ENCODE measurements around the gene KLHL5. TPM values are rescaled to one million over a fixed set of nuclear protein-coding genes. Genes with fewer than 3 reads are reported as not detected.

KLHL5 gene
- total and polyA plus RNA-seq, 9 of the 15 experiments (the other 6 are each of a cell fraction or from before 2014, with no cell fraction given) = 8.0 to 30.8 (median 22.1) TPM

DNA sequence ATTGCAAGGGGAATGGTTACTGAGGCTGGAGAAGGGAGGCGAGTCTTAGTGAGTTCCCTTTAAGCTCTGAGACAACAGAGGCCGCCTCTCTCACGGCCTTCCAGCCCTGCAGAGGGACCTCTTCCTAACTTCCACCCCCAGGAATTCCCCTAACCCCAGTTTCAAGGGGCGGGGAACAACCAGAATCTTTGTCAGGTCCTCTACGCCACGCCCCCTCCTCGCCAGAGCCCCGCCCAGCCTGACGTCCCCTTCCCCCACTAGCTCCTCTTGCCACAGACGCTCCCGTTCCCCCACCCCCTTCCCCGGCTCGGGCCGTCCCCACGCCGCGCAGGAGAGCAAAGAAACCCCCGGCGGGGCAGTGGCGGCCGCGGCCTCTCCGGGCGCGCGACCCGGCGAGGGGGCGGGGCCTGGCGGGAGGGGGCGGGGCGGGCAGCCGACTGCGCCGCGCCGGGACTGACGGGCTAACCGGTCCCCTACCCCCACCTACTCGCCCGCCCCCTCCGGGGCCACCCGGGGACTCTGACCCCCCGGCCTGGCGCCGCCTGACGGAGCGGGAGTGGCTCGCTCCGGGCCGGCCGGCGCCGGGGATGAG is 17.6 kb upstream of the KLHL5 start (continued):
- TF ChIP-seq MECOM (CRISPR knock-in tag; IDR thresholded peaks at IDR 0.05) = no peak
- no peak for TF ChIP-seq ZNF586 (CRISPR knock-in tag; conservative IDR thresholded peaks at IDR 0.05)
- peak; percentile 59; the same call in 1 of the 2 replicates for TF ChIP-seq TOE1 (IDR thresholded peaks at IDR 0.05; ENCODE audit: borderline replicate concordance)
- no peak for TF ChIP-seq TOE1 (CRISPR knock-in tag; IDR thresholded peaks at IDR 0.05; ENCODE audit: borderline replicate concordance, low read depth)
- TF ChIP-seq NFIC (IDR thresholded peaks at IDR 0.05) = 0 out of 2 replicates have a peak, but pooled peaks have one; percentile 17
- no peak for TF ChIP-seq ZNF212 (CRISPR knock-in tag; IDR thresholded peaks at IDR 0.05)
- TF ChIP-seq EGR1 (conservative IDR thresholded peaks at IDR 0.05) = peak; percentile 59
- no peak for TF ChIP-seq PTTG1 (tag; IDR thresholded peaks at IDR 0.05; ENCODE audit: low read depth)
- TF ChIP-seq COPS2 (conservative IDR thresholded peaks at IDR 0.05) = no peak
- TF ChIP-seq, protein P1, sequence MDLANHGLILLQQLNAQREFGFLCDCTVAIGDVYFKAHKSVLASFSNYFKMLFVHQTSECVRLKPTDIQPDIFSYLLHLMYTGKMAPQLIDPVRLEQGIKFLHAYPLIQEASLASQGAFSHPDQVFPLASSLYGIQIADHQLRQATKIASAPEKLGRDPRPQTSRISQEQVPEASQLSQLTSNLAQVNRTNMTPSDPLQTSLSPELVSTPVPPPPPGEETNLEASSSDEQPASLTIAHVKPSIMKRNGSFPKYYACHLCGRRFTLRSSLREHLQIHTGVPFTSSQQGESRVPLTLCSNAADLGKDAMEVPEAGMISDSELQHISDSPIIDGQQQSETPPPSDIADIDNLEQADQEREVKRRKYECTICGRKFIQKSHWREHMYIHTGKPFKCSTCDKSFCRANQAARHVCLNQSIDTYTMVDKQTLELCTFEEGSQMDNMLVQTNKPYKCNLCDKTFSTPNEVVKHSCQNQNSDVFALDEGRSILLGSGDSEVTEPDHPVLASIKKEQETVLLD (IDR thresholded peaks at IDR 0.05) = peak; percentile 31; the same call in 1 of the 2 replicates
- TF ChIP-seq TEAD4 (IDR thresholded peaks at IDR 0.05; ENCODE audit: low read length) = peak; percentile 56
- no peak for TF ChIP-seq TEAD4 (CRISPR knock-in tag; IDR thresholded peaks at IDR 0.05; ENCODE audit: borderline replicate concordance)
- TF ChIP-seq ZNF75A (CRISPR knock-in tag; IDR thresholded peaks at IDR 0.05) = no peak
- TF ChIP-seq TCFL5 (CRISPR knock-in tag; conservative IDR thresholded peaks at IDR 0.05) = no peak
- no peak for TF ChIP-seq ZNF324 (CRISPR knock-in tag; IDR thresholded peaks at IDR 0.05)
- no peak for TF ChIP-seq SLC30A9 (CRISPR knock-in tag; IDR thresholded peaks at IDR 0.05)
- peak; percentile 45 for TF ChIP-seq SUPT5H (IDR thresholded peaks at IDR 0.05)
- TF ChIP-seq ZNF444 (CRISPR knock-in tag; IDR thresholded peaks at IDR 0.05) = no peak
- no peak for TF ChIP-seq KDM2B (CRISPR knock-in tag; IDR thresholded peaks at IDR 0.05)
- no peak for TF ChIP-seq FOXK2 (conservative IDR thresholded peaks at IDR 0.05 in 1 of 2, IDR thresholded peaks at IDR 0.05 in 1 of 2; ENCODE audit: low read depth in 2 of 2)
- TF ChIP-seq HNRNPL (IDR thresholded peaks at IDR 0.05; ENCODE audit: low read depth, low read length) = no peak
- TF ChIP-seq HDAC8 (tag; IDR thresholded peaks at IDR 0.05) = no peak
- no peak for TF ChIP-seq ZNF175 (CRISPR knock-in tag; IDR thresholded peaks at IDR 0.05; ENCODE audit: low read depth)
- no peak for TF ChIP-seq KAT8 (IDR thresholded peaks at IDR 0.05; ENCODE audit: low read depth)
- TF ChIP-seq, protein P2, sequence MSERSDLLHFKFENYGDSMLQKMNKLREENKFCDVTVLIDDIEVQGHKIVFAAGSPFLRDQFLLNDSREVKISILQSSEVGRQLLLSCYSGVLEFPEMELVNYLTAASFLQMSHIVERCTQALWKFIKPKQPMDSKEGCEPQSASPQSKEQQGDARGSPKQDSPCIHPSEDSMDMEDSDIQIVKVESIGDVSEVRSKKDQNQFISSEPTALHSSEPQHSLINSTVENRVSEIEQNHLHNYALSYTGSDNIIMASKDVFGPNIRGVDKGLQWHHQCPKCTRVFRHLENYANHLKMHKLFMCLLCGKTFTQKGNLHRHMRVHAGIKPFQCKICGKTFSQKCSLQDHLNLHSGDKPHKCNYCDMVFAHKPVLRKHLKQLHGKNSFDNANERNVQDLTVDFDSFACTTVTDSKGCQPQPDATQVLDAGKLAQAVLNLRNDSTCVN (CRISPR knock-in tag; IDR thresholded peaks at IDR 0.05) = no peak
- no peak; the same call in 1 of the 2 replicates for TF ChIP-seq HDAC2 (IDR thresholded peaks at IDR 0.05)
- TF ChIP-seq NR2F6 (CRISPR knock-in tag; IDR thresholded peaks at IDR 0.05) = no peak
- TF ChIP-seq MYBL2 (IDR thresholded peaks at IDR 0.05; ENCODE audit: low read depth) = no peak
- no peak for TF ChIP-seq MYBL2 (CRISPR knock-in tag; IDR thresholded peaks at IDR 0.05; ENCODE audit: borderline replicate concordance)
- TF ChIP-seq, protein P3, sequence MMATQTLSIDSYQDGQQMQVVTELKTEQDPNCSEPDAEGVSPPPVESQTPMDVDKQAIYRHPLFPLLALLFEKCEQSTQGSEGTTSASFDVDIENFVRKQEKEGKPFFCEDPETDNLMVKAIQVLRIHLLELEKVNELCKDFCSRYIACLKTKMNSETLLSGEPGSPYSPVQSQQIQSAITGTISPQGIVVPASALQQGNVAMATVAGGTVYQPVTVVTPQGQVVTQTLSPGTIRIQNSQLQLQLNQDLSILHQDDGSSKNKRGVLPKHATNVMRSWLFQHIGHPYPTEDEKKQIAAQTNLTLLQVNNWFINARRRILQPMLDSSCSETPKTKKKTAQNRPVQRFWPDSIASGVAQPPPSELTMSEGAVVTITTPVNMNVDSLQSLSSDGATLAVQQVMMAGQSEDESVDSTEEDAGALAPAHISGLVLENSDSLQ (IDR thresholded peaks at IDR 0.05) = no peak
